Immature natural killer cell (primary cell): ENCODE results near the gene LRCOL1. TPM values are rescaled to one million over a fixed set of nuclear protein-coding genes. Genes with fewer than 3 reads are reported as not detected.

Experiments used
- polyA plus RNA-seq, 3 donors: library from polyadenylated mRNA; unstranded; fragments of 300-500 nt; fragmentation: Illumina TruSeq; gene quantifications; one replicate each; pipeline ENCODE4 v1.2.3, GENCODE V29; 2021

The LRCOL1 gene
- polyA plus RNA-seq, 3 donors from 2014 or later, result not detected

Other genes with a start within 250 kb of the LRCOL1 start
- under 1 TPM in 2 of 3 donors, not detected in 1; 0.54 to 0.63 TPM for gene FBRSL1, start 120.4 kb downstream of the LRCOL1 start, polyA plus RNA-seq
- not detected for gene P2RX2, start 8.2 kb upstream of the LRCOL1 start, polyA plus RNA-seq
- 1 to 10 TPM; 2.2 to 8.8 (median 2.3) TPM for gene POLE, start 76.8 kb upstream of the LRCOL1 start, polyA plus RNA-seq
- gene PXMP2, start 77.0 kb upstream of the LRCOL1 start, polyA plus RNA-seq, result 10 to 100 TPM; 12.5 to 18.2 (median 17.3) TPM
- gene PGAM5, start 100.3 kb upstream of the LRCOL1 start, polyA plus RNA-seq, result 10 to 100 TPM; 12.1 to 19.6 (median 18.7) TPM
- 10 to 100 TPM; 14.4 to 26.7 (median 22.3) TPM for gene ANKLE2, start 151.2 kb upstream of the LRCOL1 start, polyA plus RNA-seq
- gene GOLGA3, start 218.3 kb upstream of the LRCOL1 start, polyA plus RNA-seq, result 10 to 100 TPM in 1 of 3 donors, 1 to 10 TPM in 1, under 1 TPM in 1; 0.69 to 21.9 (median 3.8) TPM